GM18511 (cell line): ENCODE data around the gene ERC2.
"Not testable (repeated sequence)": the region's sequence is repeated elsewhere in the genome, so short reads cannot be mapped to it uniquely, and the experiment has no call there.

Experiments
- ATAC-seq: cut with Tn5 transposase; IDR thresholded peaks from one replicate; pipeline ENCODE4 v1.9.1; 2021; ENCODE audit warnings: mild to moderate bottlenecking, moderate library complexity; ENCODE audit not compliant: unreplicated experiment

The ERC2 gene

DNA sequence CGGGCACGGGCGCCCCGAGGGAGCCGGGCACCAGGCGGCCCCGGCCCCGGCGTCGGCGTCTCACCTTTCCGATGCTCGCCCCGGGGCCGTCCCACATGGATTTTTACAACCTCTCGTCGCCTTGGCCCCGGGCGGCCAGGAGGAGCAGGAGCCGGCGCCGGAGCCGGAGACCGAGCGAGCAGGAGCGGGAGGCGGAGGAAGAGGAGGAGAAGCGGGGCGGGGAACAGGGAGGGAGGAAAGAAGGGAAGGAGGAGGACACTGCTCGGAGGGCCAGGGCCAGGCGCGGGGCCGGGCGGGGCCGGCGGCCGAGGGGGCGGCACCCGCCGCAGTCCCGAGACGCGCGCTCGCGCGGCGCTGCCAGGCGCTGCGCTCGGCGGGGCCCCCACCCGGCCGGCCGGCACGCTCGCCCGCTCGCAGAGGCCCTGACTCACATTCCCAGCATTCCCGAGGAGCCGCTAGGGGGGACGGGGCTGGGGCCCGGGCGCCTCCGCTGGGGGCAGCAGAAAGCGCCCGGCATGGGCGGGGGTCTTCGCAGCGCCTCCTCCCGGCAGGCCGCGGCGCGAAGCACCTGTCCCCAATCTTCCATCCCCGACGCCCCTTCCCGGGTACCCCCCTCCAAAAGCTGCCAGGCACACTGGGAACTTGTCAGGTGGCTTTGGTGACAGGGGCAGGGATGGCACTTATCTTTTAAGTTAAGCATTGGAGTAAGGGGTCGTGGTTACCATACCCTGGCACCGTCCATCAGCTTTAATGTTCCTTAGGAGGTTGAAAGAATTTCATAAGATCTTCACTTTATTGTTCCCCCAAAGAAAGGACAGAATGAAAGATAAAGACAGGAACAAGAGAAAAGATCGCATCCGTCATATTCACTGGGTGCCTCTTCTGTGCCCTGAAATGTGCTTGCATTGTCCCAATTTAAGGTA lies at the start of gene ERC2:
TSS of gene ERC2 (minus strand) at position 284 of the 923 bp plus-strand sequence.
- ATAC-seq, result no peak

DNA sequence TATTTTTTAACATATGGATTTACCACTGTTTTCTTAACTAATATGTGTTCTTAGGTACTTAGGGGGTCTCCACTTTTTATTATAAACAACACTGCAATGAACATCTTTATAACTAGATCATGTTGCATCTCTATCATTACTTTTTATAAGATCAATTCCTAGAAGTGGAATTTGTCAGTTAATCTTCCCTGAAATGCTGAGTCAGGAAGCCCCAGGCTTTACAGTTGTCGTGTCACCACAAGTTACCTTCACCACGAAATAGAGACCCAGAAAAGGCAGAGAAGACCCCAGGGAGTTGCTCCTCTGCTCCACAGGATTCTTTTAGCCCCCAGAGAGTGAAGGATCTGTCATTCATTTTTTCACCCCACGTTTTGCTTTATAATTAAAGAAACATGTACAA lies 34.5 kb upstream of the ERC2 start:
- no peak for ATAC-seq

DNA sequence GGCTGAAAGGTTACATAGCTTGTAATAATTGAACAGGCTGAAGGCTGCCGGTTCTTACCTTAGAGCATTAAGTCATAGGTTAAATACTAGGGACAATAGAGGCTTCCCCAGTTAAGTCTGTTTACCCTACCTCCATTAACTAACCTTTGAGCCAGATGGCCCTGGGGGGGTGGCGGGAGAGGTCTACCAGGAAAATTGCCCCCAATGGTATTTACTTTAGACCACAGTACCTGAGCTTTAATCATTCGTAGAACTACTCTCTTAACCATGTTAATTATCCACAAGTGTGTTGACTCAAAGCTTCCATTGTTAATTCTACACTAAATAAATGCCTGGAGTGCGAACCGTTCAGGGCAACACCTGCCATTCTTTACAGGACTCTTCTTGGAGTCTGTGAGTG lies 28.1 kb upstream of the ERC2 start:
- ATAC-seq, result not testable (repeated sequence)

DNA sequence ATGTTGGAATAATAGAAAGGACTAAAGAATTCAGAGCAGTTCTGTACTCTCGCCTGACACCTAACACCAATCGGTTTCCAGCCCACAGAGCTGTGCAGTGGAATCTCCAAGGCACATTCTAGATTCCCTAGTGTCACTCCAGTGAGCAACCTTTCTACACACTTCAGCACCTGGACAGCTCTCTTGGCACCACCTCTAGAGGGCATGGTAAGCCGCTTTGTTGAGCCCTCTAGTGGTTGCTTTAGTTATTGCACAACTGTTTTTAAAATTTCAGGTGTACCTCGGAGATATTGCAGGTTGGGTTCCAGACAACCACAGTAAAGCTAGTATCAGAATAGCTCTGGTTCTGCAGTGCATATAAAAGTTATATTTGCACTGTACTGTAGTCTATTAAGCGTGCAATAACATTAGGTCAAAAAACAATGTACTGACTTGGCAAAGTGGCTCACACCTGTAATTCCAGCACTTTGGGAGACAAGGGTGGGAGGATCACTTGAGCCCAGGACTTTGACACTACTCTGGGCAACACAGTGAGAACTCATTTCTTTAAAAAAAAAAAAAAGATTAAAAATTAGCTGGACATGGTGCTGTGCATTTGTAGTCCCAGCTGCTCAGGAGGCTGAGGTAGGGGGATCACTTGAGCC lies 26.5 kb upstream of the ERC2 start:
- peak; percentile 95 for ATAC-seq

DNA sequence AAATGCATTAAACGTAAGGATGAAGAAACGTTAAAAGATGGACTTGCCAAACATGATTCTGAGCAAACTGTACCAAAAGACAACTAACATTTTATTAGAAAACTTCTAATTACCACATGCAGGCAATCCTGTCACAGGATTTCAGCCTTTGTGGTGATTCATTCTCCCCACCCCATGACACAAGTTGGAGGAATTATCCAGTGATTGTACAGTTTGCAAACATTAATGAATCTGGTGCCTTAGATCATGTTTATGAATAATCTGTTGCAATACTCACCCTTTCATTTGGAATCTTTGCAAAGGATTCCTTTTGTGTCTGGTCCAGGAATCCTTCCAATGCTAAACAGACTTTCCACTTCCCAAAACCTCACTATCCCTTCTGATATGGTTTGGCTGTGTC lies 23.3 kb upstream of the ERC2 start:
- no peak for ATAC-seq

DNA sequence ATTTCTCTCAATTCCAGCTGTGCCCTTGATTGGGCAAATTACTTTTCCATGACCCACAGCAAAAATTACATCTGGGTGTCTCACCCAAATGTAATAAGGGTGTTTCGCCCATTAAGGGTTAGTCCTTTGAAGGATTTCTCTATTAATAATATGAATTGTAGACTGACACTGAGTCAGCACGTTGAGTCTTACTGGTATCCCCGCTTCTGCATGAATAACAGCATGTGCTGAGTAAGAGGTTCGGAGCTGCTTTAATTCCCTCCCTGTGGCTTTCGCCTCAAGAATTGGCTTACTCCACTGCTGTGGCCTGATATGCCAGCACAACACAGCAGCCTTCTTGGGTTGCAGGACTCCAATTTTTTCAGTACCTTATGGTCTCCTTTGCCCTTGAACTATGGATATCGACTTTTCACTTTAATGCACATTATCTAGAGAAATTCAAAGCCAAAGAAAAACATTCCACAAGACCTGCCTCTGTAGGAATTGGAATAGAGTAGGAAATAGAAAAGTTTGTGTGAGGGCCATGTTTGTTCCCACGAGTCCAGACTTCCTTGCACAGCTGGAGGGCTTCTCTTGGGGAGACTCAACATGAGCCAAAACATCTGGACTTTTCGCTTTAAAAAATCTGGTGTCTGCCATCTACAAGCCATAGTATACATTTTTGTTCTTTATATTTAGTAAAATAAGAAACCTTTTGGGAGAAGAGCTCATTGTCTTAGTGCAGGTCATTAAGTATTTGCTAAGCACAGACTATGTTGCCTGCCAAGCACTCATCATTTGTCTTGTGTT lies 20.7 kb upstream of the ERC2 start:
- no peak for ATAC-seq

DNA sequence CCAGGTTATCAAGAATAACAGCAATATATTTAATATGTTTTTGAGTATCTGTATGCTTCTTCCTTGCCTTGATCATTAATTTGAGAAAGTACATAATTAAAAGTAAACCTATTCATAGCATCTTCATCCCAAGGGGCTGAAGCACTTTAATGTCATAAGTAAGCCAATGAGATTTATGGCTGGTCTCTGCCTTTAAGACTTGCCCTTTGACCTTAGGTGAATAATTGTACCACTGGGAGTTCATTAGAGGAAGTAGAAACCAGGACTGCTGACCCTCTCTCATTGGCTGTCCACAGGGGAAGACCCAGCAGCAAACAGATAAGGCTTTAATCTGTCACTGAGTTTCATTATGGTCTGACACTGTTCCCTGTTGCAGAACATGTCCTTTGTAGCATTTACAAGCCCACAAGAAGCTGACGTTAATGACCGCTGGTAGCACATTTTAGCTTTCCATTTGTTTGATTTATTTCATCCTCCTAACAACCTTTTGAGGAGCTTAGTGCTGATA lies 16.3 kb upstream of the ERC2 start:
- no peak for ATAC-seq

DNA sequence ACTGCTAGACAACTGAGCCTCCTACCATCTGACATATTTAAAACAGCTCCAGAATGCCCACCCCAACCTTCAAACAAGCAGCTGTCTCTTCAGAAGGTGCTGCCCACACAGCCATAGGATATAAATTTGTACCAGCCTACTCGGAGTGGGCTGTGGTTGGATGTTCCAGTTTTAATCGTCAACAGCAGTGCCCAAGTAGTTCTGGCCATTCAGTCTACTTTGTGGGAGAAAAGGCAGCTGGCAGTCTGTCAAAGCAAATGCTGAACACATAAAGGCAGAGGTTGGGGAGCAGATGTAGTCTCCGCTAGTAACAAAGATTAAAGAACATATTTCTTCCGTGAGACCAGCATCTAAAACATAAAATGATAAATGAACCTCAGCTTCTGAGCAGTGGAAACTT lies 15.9 kb upstream of the ERC2 start:
- no peak for ATAC-seq

DNA sequence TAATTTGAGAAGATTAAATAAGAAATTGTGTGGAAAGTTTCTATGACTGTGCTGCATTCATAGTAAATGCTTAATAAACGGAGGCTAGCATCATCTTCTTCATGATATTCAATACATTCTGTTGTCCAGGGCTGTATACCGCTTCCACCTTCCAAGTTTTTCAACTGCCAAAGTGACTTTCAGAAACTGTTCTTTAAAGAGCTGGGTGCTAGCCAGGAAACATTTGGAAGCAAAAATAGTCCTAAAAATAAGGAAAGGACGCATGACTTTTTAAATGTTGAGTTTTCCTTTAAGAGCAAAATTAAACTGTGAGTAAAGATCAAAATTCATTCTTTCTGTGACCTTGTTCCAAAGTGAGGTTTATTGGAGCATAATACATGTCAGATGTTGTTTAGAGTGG lies 9.4 kb upstream of the ERC2 start:
- ATAC-seq, result no peak

DNA sequence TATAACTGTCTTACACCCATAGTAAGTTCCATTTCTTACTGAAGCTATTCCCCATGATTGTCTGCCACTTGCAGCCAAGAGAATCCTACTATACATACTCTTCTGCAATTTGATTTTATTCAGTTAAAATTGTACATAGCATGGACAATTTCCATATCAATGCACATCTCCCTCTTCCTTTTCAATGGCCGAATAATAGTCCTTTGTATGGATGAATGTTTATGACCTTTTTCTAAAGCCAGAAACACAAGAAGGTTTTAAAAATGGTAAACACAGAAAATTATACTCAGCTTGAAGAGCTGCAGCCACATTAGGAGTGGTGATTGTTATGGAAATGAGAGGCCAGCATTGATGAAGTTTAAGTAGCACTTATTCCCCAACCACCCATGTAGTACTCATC lies 8.5 kb upstream of the ERC2 start:
- ATAC-seq, result no peak

DNA sequence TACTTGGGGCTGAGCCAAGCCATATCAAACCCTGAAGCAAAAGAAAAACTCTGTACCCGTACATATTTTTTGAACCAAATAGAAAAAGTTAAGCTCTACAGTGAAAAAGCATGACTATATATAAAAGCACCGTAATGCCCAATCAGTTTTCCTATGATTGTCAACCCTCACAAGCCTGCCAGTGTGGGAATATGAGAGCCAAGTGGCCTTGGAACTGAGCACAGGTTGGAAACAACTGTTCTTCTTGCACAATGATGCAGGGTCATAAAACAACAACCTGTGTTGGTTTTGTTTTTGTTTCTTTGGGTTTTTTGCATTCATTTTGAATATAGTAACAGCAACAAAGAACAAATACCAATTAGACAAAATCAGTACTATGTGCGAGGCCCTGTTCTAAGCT lies 3.5 kb upstream of the ERC2 start:
- ATAC-seq, result no peak

DNA sequence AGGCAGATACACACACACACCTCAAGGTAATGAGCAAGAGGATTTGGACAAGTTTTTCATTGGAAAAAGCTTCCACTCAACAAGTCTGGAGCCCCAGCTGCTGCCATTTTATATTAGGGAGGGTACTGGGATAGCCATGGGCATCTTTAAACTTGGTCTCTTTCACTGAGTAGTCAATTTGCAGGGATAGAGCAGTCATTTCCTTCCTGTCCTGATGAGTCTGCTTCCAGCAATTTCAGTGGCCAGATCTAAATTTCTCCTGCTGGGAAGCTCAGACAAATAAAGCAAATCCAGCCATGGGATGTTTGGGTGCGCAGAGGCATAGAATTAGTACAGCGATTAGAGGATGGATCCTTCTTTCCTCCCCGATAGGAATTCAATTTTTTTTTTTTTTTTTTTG lies 874 bp upstream of the ERC2 start:
- ATAC-seq, result no peak

DNA sequence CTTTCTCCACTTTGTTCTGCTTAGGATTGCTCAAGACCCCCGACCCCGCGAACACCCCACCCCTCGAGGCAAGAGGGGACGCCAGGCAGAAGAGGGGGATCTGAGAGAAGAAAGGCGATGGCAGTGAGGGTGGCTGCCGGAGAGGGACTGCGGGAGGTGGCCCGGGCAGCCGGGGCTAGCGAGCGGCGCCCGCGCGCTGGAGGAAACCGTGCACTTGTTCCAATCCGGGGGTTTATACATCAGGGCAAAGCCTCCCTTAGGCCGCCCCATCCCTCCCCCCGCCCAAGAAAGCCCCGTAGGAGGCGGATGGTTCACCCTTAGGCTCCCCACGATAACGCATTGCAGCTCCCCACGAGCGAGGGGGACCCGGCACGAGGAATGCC lies 475 bp downstream of the ERC2 start:
- no peak for ATAC-seq

DNA sequence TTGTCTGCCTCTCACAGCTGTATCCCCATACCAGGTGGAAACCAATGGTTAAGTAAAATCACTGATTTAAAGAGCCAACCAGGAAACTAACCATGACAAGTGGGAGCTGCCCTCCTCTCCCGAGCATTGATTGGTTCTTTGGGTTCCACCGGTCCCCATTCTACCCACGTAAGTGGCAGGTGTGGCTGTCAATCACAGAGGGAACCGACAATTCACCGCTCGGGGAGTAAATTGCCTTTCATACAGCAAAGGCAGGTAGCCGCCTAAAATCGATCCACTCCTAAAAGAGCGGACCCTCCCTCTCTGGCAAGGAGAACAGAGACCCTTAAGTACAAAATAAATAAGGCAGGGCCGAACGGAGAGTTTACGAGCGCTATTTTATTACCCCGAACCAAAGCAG lies 1.2 kb downstream of the ERC2 start:
- peak; percentile 56 for ATAC-seq

DNA sequence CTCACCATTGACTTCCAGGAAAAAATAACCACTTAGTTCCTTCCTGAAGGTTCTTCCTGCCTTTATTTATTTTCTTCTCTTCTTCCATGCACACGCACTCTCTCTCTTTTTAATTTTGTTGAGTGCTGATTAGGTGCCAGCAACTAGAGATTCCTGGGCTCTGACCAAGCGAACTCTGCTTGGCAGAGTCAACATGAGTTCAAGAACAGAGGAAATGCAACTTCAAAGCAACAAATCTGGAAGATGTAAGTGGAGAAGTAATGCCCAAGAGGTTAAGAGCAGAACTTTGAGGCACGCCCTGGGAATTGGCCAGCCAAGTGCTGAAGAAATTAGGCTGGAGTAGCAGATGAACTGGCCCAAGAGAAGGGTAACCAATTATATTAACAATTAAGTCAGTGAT lies 8.5 kb downstream of the ERC2 start:
- no peak for ATAC-seq

DNA sequence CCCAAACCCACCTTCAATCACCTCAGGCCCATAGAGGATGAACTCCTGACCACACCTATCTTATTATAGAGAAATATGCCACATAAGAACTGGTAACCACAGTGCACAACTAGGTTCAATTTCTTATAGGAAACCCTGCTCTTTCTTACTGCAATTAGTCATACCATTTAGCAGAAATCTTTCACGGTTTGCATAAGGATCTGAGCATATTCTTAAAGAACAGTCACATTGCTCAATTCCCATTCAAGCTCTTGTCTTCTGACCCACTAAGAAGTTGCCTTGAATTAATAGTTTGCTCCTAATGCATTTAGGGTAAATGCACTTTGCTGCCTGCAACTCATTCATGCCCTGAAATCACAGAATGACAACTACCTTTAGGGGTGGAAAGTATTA lies 9.2 kb downstream of the ERC2 start:
- ATAC-seq, result no peak

DNA sequence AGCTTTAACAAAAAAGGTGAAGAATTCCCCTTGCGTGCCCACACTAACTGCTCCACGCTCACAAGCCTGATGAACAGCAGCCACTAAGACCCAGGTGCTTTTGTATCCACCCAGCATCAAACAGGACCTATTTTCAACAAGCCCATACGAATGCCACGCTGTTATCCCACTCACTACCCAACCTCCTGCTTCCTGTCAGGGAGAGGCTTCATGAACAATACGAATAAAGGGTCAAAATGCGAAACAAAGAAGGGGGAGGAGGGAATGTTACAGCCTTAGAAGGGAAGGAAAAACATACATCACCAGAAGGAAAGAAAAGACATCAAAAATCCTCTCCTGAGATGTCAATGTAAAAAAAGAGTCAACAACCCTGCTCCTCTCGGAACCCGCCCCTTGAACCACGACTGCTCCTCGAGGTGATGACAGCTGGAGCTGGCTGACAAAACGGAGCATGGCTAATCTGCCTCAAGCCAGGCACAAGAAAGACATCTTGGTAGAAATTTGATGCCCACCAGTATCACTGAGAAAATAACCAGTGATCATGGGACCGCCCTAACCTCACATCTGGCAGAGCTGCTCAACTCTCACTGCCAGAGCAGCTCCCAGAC lies 9.7 kb downstream of the ERC2 start:
- no peak for ATAC-seq

DNA sequence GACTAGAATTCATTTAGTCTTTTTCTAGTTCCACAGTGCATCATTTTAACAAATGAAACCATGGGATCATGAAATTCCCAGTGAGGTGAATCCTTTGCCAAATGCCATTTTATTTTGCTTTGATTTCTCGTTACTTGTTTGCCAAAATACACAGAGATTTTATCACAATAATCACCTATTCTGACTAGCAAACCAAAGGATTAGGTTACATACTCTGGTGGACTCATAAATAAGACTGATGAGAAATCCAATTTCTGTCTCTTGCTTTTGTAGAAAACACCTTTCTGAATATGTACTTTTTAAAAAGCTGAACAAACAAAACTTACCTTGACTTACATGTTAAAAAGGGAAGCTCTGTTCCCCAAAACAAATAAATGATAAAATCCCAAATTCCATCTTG lies 12.2 kb downstream of the ERC2 start:
- ATAC-seq, result no peak

DNA sequence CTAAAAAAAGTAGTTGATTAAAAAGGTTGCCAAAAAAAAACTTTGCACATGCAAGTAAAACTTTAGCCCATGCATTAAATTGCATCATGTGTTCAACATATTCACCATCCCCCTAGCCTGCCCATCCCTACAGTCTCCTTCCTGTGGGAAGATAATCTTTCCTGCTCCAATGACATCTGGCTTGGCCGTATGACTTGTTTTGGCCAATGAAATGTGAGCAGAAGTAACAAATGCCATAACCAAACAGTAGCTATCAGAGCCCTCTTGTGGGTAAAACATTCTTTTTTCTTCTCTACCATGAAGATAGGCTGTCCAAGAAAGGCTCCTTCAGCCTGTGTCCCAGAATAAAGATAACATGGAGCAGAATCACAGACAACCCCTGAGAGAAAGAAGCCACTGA lies 15.3 kb downstream of the ERC2 start:
- no peak for ATAC-seq

DNA sequence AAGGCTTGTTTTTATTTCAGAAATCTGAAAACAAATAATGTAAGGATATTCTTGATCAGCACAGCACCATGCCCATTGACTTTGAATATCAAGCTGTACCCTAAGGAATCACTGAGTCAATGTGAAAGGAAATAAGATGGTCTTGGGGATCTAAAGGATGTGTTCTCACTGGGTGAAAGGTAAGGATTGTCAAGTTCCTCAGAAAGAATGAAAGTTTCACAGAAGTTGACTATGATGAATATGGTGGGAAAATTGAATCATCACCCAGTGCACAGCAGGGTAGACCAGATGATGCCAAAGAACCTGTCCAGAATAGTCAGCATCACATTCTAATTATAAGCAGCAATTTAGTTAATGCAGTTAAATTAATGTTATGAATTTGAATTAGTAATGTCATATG lies 16.2 kb downstream of the ERC2 start:
- ATAC-seq, result no peak

DNA sequence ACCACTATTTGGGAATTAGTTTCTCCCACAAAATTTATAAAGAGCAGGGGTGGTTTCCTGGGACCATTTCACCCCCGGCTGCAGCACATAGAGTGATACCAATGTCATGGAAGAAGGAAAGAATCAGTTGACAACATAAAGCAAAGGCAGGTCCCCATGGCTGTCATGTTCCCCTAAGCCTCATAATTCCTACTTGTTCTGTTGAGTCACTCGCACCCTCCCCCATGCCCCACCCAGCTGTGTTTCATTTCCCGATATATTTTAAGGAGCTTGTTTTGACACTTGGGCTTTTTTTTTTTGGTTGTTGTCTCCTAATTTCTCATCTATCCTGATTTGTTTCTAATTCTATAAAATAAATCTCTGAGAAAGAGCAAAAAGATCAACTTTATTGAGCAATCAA lies 24.9 kb downstream of the ERC2 start:
- ATAC-seq, result no peak
